ENCODE results near the gene ING5.

Gene ING5

GRCh38 chr2:241743620-241744019 is 41.8 kb downstream of the ING5 start:
- TF ChIP-seq CTCF (IDR thresholded peaks at IDR 0.05; ENCODE audit: low read length, missing control alignments): no peak
- H3K4me3 ChIP-seq (replicated peaks; ENCODE audit: low read depth, low read length): no peak overlapping the region
- DNase-seq (ENCODE audit: low read depth): no peak

- no peak for DNase-seq (ENCODE audit: low read depth)
- no peak for TF ChIP-seq CTCF (IDR thresholded peaks at IDR 0.05; ENCODE audit: low read length, missing control alignments)
- H3K4me3 ChIP-seq (replicated peaks; ENCODE audit: low read depth, low read length): no peak overlapping the region
Observed at GRCh38 chr2:241744028-241744754, 42.4 kb downstream of the ING5 start.

- DNase-seq (ENCODE audit: low read depth): no peak
- no peak for TF ChIP-seq CTCF (IDR thresholded peaks at IDR 0.05; ENCODE audit: low read length, missing control alignments)
Observed at GRCh38 chr2:241745276-241745675, 43.4 kb downstream of the ING5 start.

GRCh38 chr2:241746084-241746483 is 44.2 kb downstream of the ING5 start:
- no peak overlapping the region for H3K4me3 ChIP-seq (replicated peaks; ENCODE audit: low read depth, low read length)
- DNase-seq (ENCODE audit: low read depth): no peak
- no peak for TF ChIP-seq CTCF (IDR thresholded peaks at IDR 0.05; ENCODE audit: low read length, missing control alignments)

More at GRCh38 chr2:241745276-241745675, 43.4 kb downstream of the ING5 start:
- no peak overlapping the region for H3K4me3 ChIP-seq (replicated peaks; ENCODE audit: low read depth, low read length)

GRCh38 chr2:241748468-241749256 is 46.8 kb downstream of the ING5 start:
- no peak overlapping the region for H3K4me3 ChIP-seq (replicated peaks; ENCODE audit: low read depth, low read length)
- DNase-seq (ENCODE audit: low read depth): no peak
- TF ChIP-seq CTCF (IDR thresholded peaks at IDR 0.05; ENCODE audit: low read length, missing control alignments): no peak

- no peak for DNase-seq (ENCODE audit: low read depth)
- TF ChIP-seq CTCF (IDR thresholded peaks at IDR 0.05; ENCODE audit: low read length, missing control alignments): no peak
- no peak overlapping the region for H3K4me3 ChIP-seq (replicated peaks; ENCODE audit: low read depth, low read length)
Observed at GRCh38 chr2:241750076-241750840, 48.4 kb downstream of the ING5 start.

Measured in fibroblast of pulmonary artery (primary cell).